Fibroblast of villous mesenchyme (primary cell): ENCODE data around the gene RRAGD. TPM values are rescaled to one million over a fixed set of nuclear protein-coding genes. Genes with fewer than 3 reads are reported as not detected.

Experiments used
- DNase-seq: peaks from one replicate; pipeline ENCODE4 v3.0.0-alpha.2; 2010; ENCODE audit warnings: low read depth
- H3K4me3 ChIP-seq: 2 replicates; pipeline ENCODE4 v1.5.1; 2011; ENCODE audit warnings: low read depth, mild to moderate bottlenecking, low read length
- CTCF ChIP-seq: IDR thresholded peaks from 2 replicates; pipeline ENCODE4 v1.5.1; 2012; ENCODE audit warnings: low read depth, mild to moderate bottlenecking, low read length; ENCODE audit not compliant: insufficient read depth
- total RNA-seq: library from RNA; depleted of rRNA; stranded (reverse); fragments of >200 nt; gene quantifications from 2 replicates; pipeline ENCODE4 v1.2.3, GENCODE V29; 2012

RRAGD gene
- total RNA-seq, 1 donor: under 0.01 TPM

GRCh38 chr6:89352278-89353117 is 59.6 kb downstream of the RRAGD start, which contains the start of gene UBE2J1:
UBE2J1 (minus strand) TSS chr6:89352722; CDS start chr6:89352569, 153 bp downstream.
- peak; percentile 97 for DNase-seq
- TF ChIP-seq CTCF: no peak
- peak within 1 kb of the TSS; percentile 98 for H3K4me3 ChIP-seq

GRCh38 chr6:89351671-89352277 is 60.3 kb downstream of the RRAGD start:
- DNase-seq: peak; percentile 47

GRCh38 chr6:89350281-89350966 is 61.6 kb downstream of the RRAGD start:
- peak overlapping the region; percentile 98 for H3K4me3 ChIP-seq
- peak; percentile 22 for DNase-seq
- TF ChIP-seq CTCF: no peak

More at GRCh38 chr6:89351671-89352277, 60.3 kb downstream of the RRAGD start:
- H3K4me3 ChIP-seq: peak overlapping the region; percentile 98
- no peak for TF ChIP-seq CTCF

- DNase-seq: no peak
- TF ChIP-seq CTCF: no peak
- no peak overlapping the region for H3K4me3 ChIP-seq
Measured at GRCh38 chr6:89348372-89348771, 63.7 kb downstream of the RRAGD start.

GRCh38 chr6:89347825-89348224 is 64.2 kb downstream of the RRAGD start:
- TF ChIP-seq CTCF: no peak
- peak; percentile 50 for DNase-seq

GRCh38 chr6:89346433-89346832 is 65.6 kb downstream of the RRAGD start:
- no peak for TF ChIP-seq CTCF
- no peak overlapping the region for H3K4me3 ChIP-seq
- DNase-seq: no peak

More at GRCh38 chr6:89347825-89348224, 64.2 kb downstream of the RRAGD start:
- H3K4me3 ChIP-seq: no peak overlapping the region
